T-cell (primary cell): Measurements from ENCODE around the gene PBXIP1. TPM values are rescaled to one million over a fixed set of nuclear protein-coding genes. Genes with fewer than 3 reads are reported as not detected.
A peak's percentile ranks its signal among the peaks of the same experiment; 100 is the strongest.

ENCODE experiments used
- ATAC-seq, 4 experiments: fragments of 200-7000 bp in 3 of 4; fragments of 150-1000 bp in 1 of 4; cut with Tn5 transposase; replicated peaks in 1 of 4; 1 replicate in 3 of 4; 2 replicates in 1 of 4; pipeline ENCODE4 v1.10.0; 2021; ENCODE audit warnings: moderate library complexity in 3 of 4, mild to moderate bottlenecking in 2 of 4, moderate number of reproducible peaks in 1 of 4
- CTCF ChIA-PET, 2 donors: fragments of 300-600 bp; sonication (Branson Sonifier 250); formaldehyde crosslinking; loops; one replicate each; lab custom pipeline; 2022; ENCODE audit warnings: antibody characterized with exemption in 2 of 2; lab: Charles Lee
- POLR2A ChIA-PET, 2 donors: fragments of 300-600 bp; sonication (Branson Sonifier 250); formaldehyde crosslinking; loops; one replicate each; lab custom pipeline; 2022; ENCODE audit warnings: antibody characterized with exemption in 2 of 2; lab: Charles Lee
- DNase-seq, 35 experiments: peaks; one replicate each; pipeline versions ENCODE4 v3.0.0 to v3.0.0-alpha.2; 2013 to 2023
- H3K27ac ChIP-seq: one replicate; pipeline ENCODE4 v1.5.1; 2013; ENCODE audit warnings: low read length
- H3K27me3 ChIP-seq, 2 experiments: replicated peaks in 1 of 2; 1 replicate in 1 of 2; 2 replicates in 1 of 2; pipeline versions ENCODE4 v1.6.1 to v1.7.0; 2013; ENCODE audit warnings: low read length in 1 of 2, mixed read lengths in 1 of 2; ENCODE audit not compliant: control insufficient read depth in 2 of 2, insufficient read depth in 2 of 2; ENCODE audit errors: extremely low read depth in 1 of 2
- H3K36me3 ChIP-seq, 2 donors: 1 replicate in 1 of 2; 2 replicates in 1 of 2; pipeline versions ENCODE4 v1.6.1 to v1.7.0; 2013; ENCODE audit warnings: low read length in 1 of 2; ENCODE audit not compliant: control insufficient read depth in 2 of 2, insufficient read depth in 1 of 2; ENCODE audit errors: extremely low read depth in 1 of 2
- H3K4me1 ChIP-seq, 2 experiments: 1 replicate in 1 of 2; 2 replicates in 1 of 2; pipeline versions ENCODE4 v1.6.1 to v1.7.0; 2013; ENCODE audit warnings: low read length in 2 of 2, mixed read lengths in 1 of 2; ENCODE audit not compliant: insufficient read depth in 2 of 2, control insufficient read depth in 1 of 2; ENCODE audit errors: extremely low read depth in 1 of 2
- H3K4me3 ChIP-seq, 2 donors: 1 replicate in 1 of 2; 2 replicates in 1 of 2; pipeline versions ENCODE4 v1.5.1 to v1.7.0; 2013; ENCODE audit warnings: mild to moderate bottlenecking in 2 of 2, low read length in 1 of 2, moderate library complexity in 1 of 2; ENCODE audit not compliant: control insufficient read depth in 1 of 2; ENCODE audit errors: extremely low read depth in 1 of 2
- H3K9me3 ChIP-seq: 2 replicates; pipeline ENCODE4 v1.7.0; 2013
- H3K27ac Mint-ChIP-seq, 2 donors: one replicate each; pipeline ENCODE4 v1.8.0; 2020 to 2021; ENCODE audit warnings: mild to moderate bottlenecking in 2 of 2, mixed read lengths in 2 of 2
- H3K27me3 Mint-ChIP-seq, 2 donors: one replicate each; pipeline ENCODE4 v1.8.0; 2021 to 2022; ENCODE audit warnings: mixed read lengths in 2 of 2
- H3K36me3 Mint-ChIP-seq: one replicate; pipeline ENCODE4 v1.8.0; 2021; ENCODE audit warnings: mixed read lengths
- H3K4me1 Mint-ChIP-seq, 3 donors: one replicate each; pipeline ENCODE4 v1.8.0; 2020 to 2022; ENCODE audit warnings: mixed read lengths in 3 of 3, mild to moderate bottlenecking in 1 of 3
- H3K4me3 Mint-ChIP-seq, 3 donors: one replicate each; pipeline ENCODE4 v1.8.0; 2020 to 2022; ENCODE audit warnings: mild to moderate bottlenecking in 3 of 3, mixed read lengths in 3 of 3, moderate library complexity in 3 of 3
- H3K9me3 Mint-ChIP-seq, 3 donors: one replicate each; pipeline ENCODE4 v1.8.0; 2020 to 2022; ENCODE audit warnings: mixed read lengths in 3 of 3
- WGBS: methylation state at CpG from one replicate; pipeline ENCODE4 v1.1.5; 2013; ENCODE audit warnings: missing lambda C conversion rate; ENCODE audit not compliant: insufficient coverage; 5-methylcytosine and 5-hydroxymethylcytosine counted together
- total RNA-seq, 35 experiments: library from RNA in 6 of 35; stranded (reverse) in 6 of 35; fragments of 120-200 nt in 1 of 35; gene quantifications; one replicate each; pipeline versions ENCODE4 v1.2.1 to v1.2.4 and lab custom pipeline; 2013 to 2026

The PBXIP1 gene
- total RNA-seq, 5 donors from 2014 or later (not counting 1 experiment from before 2014, with no cell fraction given) = 299 to 450 (median 328) TPM

- DNase-seq = no peak
- Mint-ChIP-seq H3K36me3 (peaks cover 17% of the 10 kb centered on the region), H3K4me1 (peaks cover 21 to 39% (median 24%) of the 10 kb centered on the region in 3 donors), H3K27ac (peak overlapping the region; percentile 74 to 77), H3K4me3 (no peak overlapping the region), H3K27me3 (no peaks in the 10 kb centered on the region), H3K9me3 (no peaks in the 10 kb centered on the region)
- Histone ChIP-seq H3K9me3 (no peaks in the 10 kb centered on the region), H3K27ac (no peak overlapping the region), H3K4me1 (peaks cover 8 to 62% of the 10 kb centered on the region in 2 experiments), H3K36me3 (peaks cover 4 to 45% of the 10 kb centered on the region in 2 donors), H3K27me3 (no peaks in the 10 kb centered on the region), H3K4me3 (no peak overlapping the region)
- ChIA-PET POLR2A (interaction anchor here (0.5 to 0.7 kb wide), 3 partner anchors 13 to 72 kb away, joined by 3 read pairs; partner anchors contain the start of gene PBXIP1 (in 1 of the 2)), CTCF (interaction anchor here (0.6 to 1.4 kb wide), 4 partner anchors 16 to 79 kb away, joined by 3 to 6 read pairs (median 3); partner anchors contain the start of genes ADAM15 (in 1 of the 2) and PBXIP1 (in 1 of the 2))
- ATAC-seq = no peak
- no CpG with 5 or more reads among the region's 3 CpGs for WGBS
Observed at GRCh38 chr1:154972213-154972516, 16.3 kb upstream of the PBXIP1 start.

GRCh38 chr1:154971341-154971998 lies 15.6 kb upstream of the PBXIP1 start:
- peaks cover 4 to 52% of the 10 kb centered on the region in 2 donors for H3K36me3 ChIP-seq
- no peaks in the 10 kb centered on the region for H3K27me3 ChIP-seq
- no peaks in the 10 kb centered on the region for H3K9me3 ChIP-seq
- H3K4me1 ChIP-seq = peaks cover 8 to 61% of the 10 kb centered on the region in 2 experiments
- peak overlapping the region; percentile 42 to 77 for H3K27ac Mint-ChIP-seq
- CTCF ChIA-PET = interaction anchor here (0.6 to 1.4 kb wide), 4 partner anchors 16 to 80 kb away, joined by 3 to 6 read pairs (median 3); partner anchors contain the start of genes ADAM15 (in 1 of the 2) and PBXIP1 (in 1 of the 2)
- 89% methylated on average over 9 of the region's 10 CpGs for WGBS
- H3K4me1 Mint-ChIP-seq = peaks cover 21 to 39% (median 24%) of the 10 kb centered on the region in 3 donors
- ATAC-seq (no peak), DNase-seq (no peak)
- no peak overlapping the region for H3K4me3 ChIP-seq
- H3K27ac ChIP-seq = peak overlapping the region; percentile 22
- no peaks in the 10 kb centered on the region for H3K9me3 Mint-ChIP-seq
- peak overlapping the region in 2 of 3 donors; percentile 18 to 23 for H3K4me3 Mint-ChIP-seq
- H3K36me3 Mint-ChIP-seq = peaks cover 17% of the 10 kb centered on the region
- H3K27me3 Mint-ChIP-seq = no peaks in the 10 kb centered on the region
- POLR2A ChIA-PET = interaction anchor here (0.5 to 1.3 kb wide), 5 partner anchors 10 to 16 kb away, joined by 3 to 9 read pairs (median 3); partner anchors contain the start of genes PBXIP1 (in 2 of the 2) and PYGO2 (in 1 of the 2)

- DNase-seq (peak in 2 of 35 experiments; percentile 25 to 43), ATAC-seq (no peak)
- no peaks in the 10 kb centered on the region for H3K27me3 Mint-ChIP-seq
- 100% methylated on average over 2 of the region's 15 CpGs for WGBS
- no peaks in the 10 kb centered on the region for H3K9me3 ChIP-seq
- peak within 1 kb of the TSS; percentile 77 for H3K27ac Mint-ChIP-seq
- no peaks in the 10 kb centered on the region for H3K9me3 Mint-ChIP-seq
- peak within 1 kb of the TSS; percentile 22 for H3K27ac ChIP-seq
- CTCF ChIA-PET = interaction anchor here in 1 of 2 donors (0.6 to 1.4 kb wide), 2 partner anchors 24 to 635 kb away, joined by 4 to 6 read pairs; no protein-coding TSS in a partner anchor
- peak within 1 kb of the TSS in 2 of 3 donors; percentile 18 to 23 for H3K4me3 Mint-ChIP-seq
- POLR2A ChIA-PET = interaction anchor here (0.5 to 1.4 kb wide), 6 partner anchors 10 to 31 kb away, joined by 3 to 9 read pairs (median 4); partner anchors contain the start of genes PBXIP1 (in 2 of the 2) and PYGO2 (in 1 of the 2)
- H3K36me3 ChIP-seq = peaks cover 6 to 59% of the 10 kb centered on the region in 2 donors
- H3K4me3 ChIP-seq = no peak within 1 kb of the TSS
- peaks cover 5 to 55% of the 10 kb centered on the region in 2 experiments for H3K4me1 ChIP-seq
- peaks cover 17% of the 10 kb centered on the region for H3K36me3 Mint-ChIP-seq
- H3K27me3 ChIP-seq = no peaks in the 10 kb centered on the region
- peaks cover 21 to 39% (median 24%) of the 10 kb centered on the region in 3 donors for H3K4me1 Mint-ChIP-seq
Observed at GRCh38 chr1:154970631-154971340, 14.9 kb upstream of the PBXIP1 start, which contains the start of gene SHC1. TSS of gene SHC1 (minus strand) at chr1:154970747. CDS start at chr1:154970526, 221 bp downstream.

- Mint-ChIP-seq H3K27me3 (no peaks in the 10 kb centered on the region), H3K4me1 (peaks cover 21 to 39% (median 24%) of the 10 kb centered on the region in 3 donors), H3K36me3 (peaks cover 25% of the 10 kb centered on the region), H3K9me3 (no peaks in the 10 kb centered on the region), H3K27ac (peak overlapping the region; percentile 22 to 77), H3K4me3 (no peak overlapping the region)
- WGBS = 85% methylated on average over 9 of the region's 22 CpGs
- ChIA-PET CTCF (interaction anchor here in 1 of 2 donors (1.1 kb wide), 1 partner anchor 9 kb away, joined by 3 read pairs; no protein-coding TSS in a partner anchor), POLR2A (interaction anchor here (0.5 to 1.4 kb wide), 2 partner anchors 14 to 30 kb away, joined by 3 to 4 read pairs; partner anchors contain the start of gene PBXIP1 (in 1 of the 2))
- Histone ChIP-seq H3K27me3 (no peaks in the 10 kb centered on the region), H3K36me3 (peaks cover 7 to 66% of the 10 kb centered on the region in 2 donors), H3K4me3 (no peak overlapping the region), H3K9me3 (no peaks in the 10 kb centered on the region), H3K4me1 (peaks cover 5 to 51% of the 10 kb centered on the region in 2 experiments), H3K27ac (no peak overlapping the region)
- DNase-seq (no peak), ATAC-seq (no peak)
Observed at GRCh38 chr1:154969860-154970452, 14.1 kb upstream of the PBXIP1 start.

GRCh38 chr1:154969246-154969645 lies 13.3 kb upstream of the PBXIP1 start:
- POLR2A ChIA-PET = interaction anchor here (1.0 to 1.4 kb wide), 2 partner anchors 14 to 47 kb away, joined by 3 to 4 read pairs; partner anchors contain the start of gene PBXIP1 (in 1 of the 2)
- H3K4me3 Mint-ChIP-seq = no peak overlapping the region
- Histone ChIP-seq H3K9me3 (no peaks in the 10 kb centered on the region), H3K27ac (no peak overlapping the region), H3K27me3 (no peaks in the 10 kb centered on the region), H3K4me3 (no peak overlapping the region), H3K4me1 (peaks cover 5 to 55% of the 10 kb centered on the region in 2 experiments), H3K36me3 (peaks cover 9 to 72% of the 10 kb centered on the region in 2 donors)
- H3K36me3 Mint-ChIP-seq = peaks cover 29% of the 10 kb centered on the region
- ATAC-seq (no peak), DNase-seq (no peak)
- no peaks in the 10 kb centered on the region for H3K9me3 Mint-ChIP-seq
- 100% methylated on average over 1 of the region's 5 CpGs for WGBS
- H3K4me1 Mint-ChIP-seq = peaks cover 22 to 39% (median 24%) of the 10 kb centered on the region in 3 donors
- no peaks in the 10 kb centered on the region for H3K27me3 Mint-ChIP-seq
- H3K27ac Mint-ChIP-seq = peak overlapping the region; percentile 22 to 77
- CTCF ChIA-PET = interaction anchor here in 1 of 2 donors (1.1 kb wide), 1 partner anchor 10 kb away, joined by 3 read pairs; no protein-coding TSS in a partner anchor
